Osteoblast (primary cell): Measurements from ENCODE around the gene DDX10. TPM values are rescaled to one million over a fixed set of nuclear protein-coding genes. Genes with fewer than 3 reads are reported as not detected.

Source experiments
- DNase-seq: peaks from one replicate; pipeline ENCODE4 v3.0.0; 2011; ENCODE audit warnings: low spot score, mixed read lengths; ENCODE audit not compliant: insufficient read length; ENCODE audit errors: missing footprints
- H2AFZ ChIP-seq: 2 replicates; pipeline ENCODE4 v1.6.0; 2011; ENCODE audit warnings: mild to moderate bottlenecking, low read length
- H3K27ac ChIP-seq: 2 replicates; pipeline ENCODE4 v1.5.1; 2011; ENCODE audit warnings: mild to moderate bottlenecking, low read depth, low read length, moderate library complexity
- H3K27me3 ChIP-seq: 2 replicates; pipeline ENCODE4 v1.6.0; 2012; ENCODE audit warnings: mild to moderate bottlenecking, control low read depth, inconsistent platforms, low read length, moderate library complexity; ENCODE audit not compliant: insufficient read depth
- H3K36me3 ChIP-seq: 2 replicates; pipeline ENCODE4 v1.5.1; 2011; ENCODE audit warnings: mild to moderate bottlenecking, low read length, control low read depth, moderate library complexity; ENCODE audit not compliant: insufficient read depth
- H3K4me1 ChIP-seq: 2 replicates; pipeline ENCODE4 v1.5.1; 2011; ENCODE audit warnings: mild to moderate bottlenecking, low read length, control low read depth, moderate library complexity; ENCODE audit not compliant: insufficient read depth
- H3K4me2 ChIP-seq: 2 replicates; pipeline ENCODE4 v1.6.0; 2011; ENCODE audit warnings: mild to moderate bottlenecking, low read length; ENCODE audit not compliant: insufficient read depth
- H3K4me3 ChIP-seq: fragments of 200-600 bp; sonication (generic); 3 replicates; pipeline ENCODE4 v1.5.1; 2012; ENCODE audit warnings: mild to moderate bottlenecking, low read length, inconsistent platforms; ENCODE audit not compliant: insufficient read depth
- H3K79me2 ChIP-seq: 2 replicates; pipeline ENCODE4 v1.6.0; 2012; ENCODE audit warnings: mild to moderate bottlenecking, low read length, control low read depth, inconsistent platforms; ENCODE audit not compliant: insufficient read depth
- H3K9me3 ChIP-seq: 2 replicates; pipeline ENCODE4 v1.5.1; 2011; ENCODE audit warnings: low read depth, low read length, control low read depth
- H4K20me1 ChIP-seq: 2 replicates; pipeline ENCODE4 v1.6.0; 2012; ENCODE audit warnings: mild to moderate bottlenecking, low read length, control low read depth; ENCODE audit not compliant: insufficient read depth
- CTCF ChIP-seq: IDR thresholded peaks from 2 replicates; pipeline ENCODE4 v1.5.1; 2011; ENCODE audit warnings: mild to moderate bottlenecking, low read depth, low read length, moderate library complexity; ENCODE audit errors: extremely low read depth
- total RNA-seq: library from RNA; depleted of rRNA; stranded (reverse); fragments of >200 nt; gene quantifications from 2 replicates; pipeline ENCODE4 v1.2.3, GENCODE V29; 2012

Gene DDX10
- total RNA-seq, 1 donor, result 16.6 TPM

DNA sequence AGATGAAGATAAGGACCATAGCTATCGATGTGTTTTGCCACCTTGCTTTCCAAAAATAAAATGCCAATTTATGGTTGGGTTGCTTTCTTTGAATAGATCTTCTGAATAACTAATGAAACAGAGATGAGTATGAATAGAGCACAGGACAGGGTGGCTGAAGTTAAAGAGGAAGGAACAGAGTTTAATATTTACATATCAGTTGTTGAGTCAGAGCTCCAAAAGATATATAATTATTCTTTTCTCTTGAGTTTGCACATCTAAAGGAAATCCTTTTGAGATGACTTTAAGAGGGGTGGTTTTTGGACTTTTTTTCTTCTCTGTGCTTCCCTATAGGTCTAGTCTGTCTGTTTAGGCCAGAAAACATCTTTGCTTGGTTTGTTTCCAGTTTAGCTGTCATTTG, 115.2 kb downstream of the DDX10 start:
- no peak for DNase-seq
- no peak overlapping the region for H3K4me2 ChIP-seq
- no peak overlapping the region for H3K4me3 ChIP-seq
- no peaks in the 10 kb centered on the region for H3K36me3 ChIP-seq
- H2AFZ ChIP-seq, result no peak overlapping the region
- no peaks in the 10 kb centered on the region for H3K4me1 ChIP-seq
- no peaks in the 10 kb centered on the region for H4K20me1 ChIP-seq
- H3K27ac ChIP-seq, result no peak overlapping the region
- H3K27me3 ChIP-seq, result no peaks in the 10 kb centered on the region
- peaks cover 13% of the 10 kb centered on the region for H3K79me2 ChIP-seq
- TF ChIP-seq CTCF, result no peak
- no peaks in the 10 kb centered on the region for H3K9me3 ChIP-seq

DNA sequence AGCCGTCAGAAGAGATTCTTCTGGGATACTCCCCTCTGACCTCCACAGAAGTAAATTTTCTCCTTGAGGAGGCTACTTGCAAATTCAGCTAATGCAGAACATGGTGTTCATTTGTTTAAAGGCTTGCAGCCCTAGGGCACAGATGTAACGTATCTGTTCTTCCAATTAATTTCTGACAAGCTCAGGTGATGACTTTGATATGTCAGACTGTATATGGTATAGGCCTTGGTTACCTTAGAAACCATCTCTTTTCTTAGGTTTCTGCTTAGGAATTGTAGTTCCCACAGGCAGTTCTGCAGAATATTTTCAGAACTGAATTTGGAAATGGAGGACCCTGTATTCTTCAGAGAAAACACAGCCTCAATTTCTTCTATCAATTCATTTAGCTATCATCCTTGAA, 117.1 kb downstream of the DDX10 start:
- no peak for TF ChIP-seq CTCF
- Histone ChIP-seq H3K4me3 (no peak overlapping the region), H4K20me1 (no peaks in the 10 kb centered on the region), H3K27me3 (no peaks in the 10 kb centered on the region), H3K36me3 (no peaks in the 10 kb centered on the region), H3K4me2 (no peak overlapping the region), H3K9me3 (no peaks in the 10 kb centered on the region), H2AFZ (no peak overlapping the region), H3K27ac (no peak overlapping the region), H3K79me2 (peaks cover 25% of the 10 kb centered on the region), H3K4me1 (no peaks in the 10 kb centered on the region)
- no peak for DNase-seq

GRCh38 chr11:108786281-108786990, 121.6 kb downstream of the DDX10 start:
- no peak for DNase-seq
- no peak overlapping the region for H2AFZ ChIP-seq
- H3K27me3 ChIP-seq, result no peaks in the 10 kb centered on the region
- H3K79me2 ChIP-seq, result peaks cover 43% of the 10 kb centered on the region
- H3K4me3 ChIP-seq, result no peak overlapping the region
- no peaks in the 10 kb centered on the region for H3K9me3 ChIP-seq
- no peaks in the 10 kb centered on the region for H4K20me1 ChIP-seq
- H3K27ac ChIP-seq, result no peak overlapping the region
- H3K36me3 ChIP-seq, result no peaks in the 10 kb centered on the region
- H3K4me2 ChIP-seq, result no peak overlapping the region
- H3K4me1 ChIP-seq, result peaks cover 4% of the 10 kb centered on the region
- TF ChIP-seq CTCF, result no peak

- Histone ChIP-seq H3K4me2 (no peak overlapping the region), H3K4me3 (no peak overlapping the region), H4K20me1 (no peaks in the 10 kb centered on the region), H2AFZ (no peak overlapping the region), H3K79me2 (peaks cover 43% of the 10 kb centered on the region), H3K27ac (no peak overlapping the region), H3K36me3 (no peaks in the 10 kb centered on the region), H3K27me3 (no peaks in the 10 kb centered on the region), H3K9me3 (no peaks in the 10 kb centered on the region), H3K4me1 (peaks cover 4% of the 10 kb centered on the region)
- no peak for TF ChIP-seq CTCF
- no peak for DNase-seq
These were observed 122.2 kb downstream of the DDX10 start for GRCh38 chr11:108787105-108787504.
